Measurements from ENCODE around the gene SLC37A4. TPM values are rescaled to one million over a fixed set of nuclear protein-coding genes. Genes with fewer than 3 reads are reported as not detected.
"Not testable (repeated sequence)": the region's sequence is repeated elsewhere in the genome, so short reads cannot be mapped to it uniquely, and the experiment has no call there.

SLC37A4 gene
- total RNA-seq, 1 donor from 2014 or later, result 21.7 TPM

DNA sequence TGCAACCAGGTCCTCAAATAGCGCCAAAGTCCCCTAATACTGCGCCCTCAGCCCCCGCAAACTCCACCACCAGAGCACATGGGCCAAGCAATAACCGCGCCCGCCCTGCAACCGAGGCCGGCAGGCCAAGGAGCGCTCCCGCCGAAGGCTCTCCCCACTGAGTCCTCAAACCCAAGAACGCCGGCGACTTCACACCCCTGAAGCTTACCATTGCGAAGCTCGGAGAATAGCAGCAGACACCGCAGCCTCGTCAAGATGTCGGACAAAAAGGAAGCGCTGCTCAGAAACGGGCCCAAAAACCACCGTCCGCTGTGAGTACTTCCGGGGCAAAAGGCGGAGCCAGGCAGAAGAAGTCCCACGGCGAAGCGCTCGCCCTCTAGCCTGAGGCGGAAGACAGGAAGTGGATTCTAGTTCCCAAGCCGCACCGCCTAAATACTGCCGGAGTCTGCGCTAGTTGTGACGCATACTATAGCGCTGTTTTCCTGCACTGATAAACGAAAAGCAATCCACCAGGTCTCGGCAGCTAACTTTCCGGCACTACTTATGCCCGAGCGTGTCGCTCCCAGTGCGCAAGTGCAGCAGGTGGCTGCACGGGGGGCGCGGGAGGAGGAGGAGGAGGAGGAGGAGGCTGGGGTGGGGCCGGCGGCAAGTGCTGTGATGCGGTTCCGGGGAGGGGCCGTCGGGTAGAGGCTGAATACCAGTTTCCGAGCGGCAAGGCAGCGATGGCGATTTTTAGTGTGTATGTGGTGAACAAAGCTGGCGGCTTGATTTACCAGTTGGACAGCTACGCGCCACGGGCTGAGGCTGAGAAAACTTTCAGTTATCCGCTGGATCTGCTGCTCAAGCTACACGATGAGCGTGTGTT is 12.4 kb downstream of the SLC37A4 start, which contains the start of the genes RPS25 and TRAPPC4:
TSS of gene RPS25 (minus strand) at position 270 of the 865 bp plus-strand sequence. CDS start at position 211, 59 bp downstream.
TSS of gene TRAPPC4 (plus strand) at position 693 of the 865 bp plus-strand sequence. CDS start at position 723, 30 bp downstream.
- intact Hi-C loops (cut with micrococcal nuclease), result loop anchor here (1.0 to 2.0 kb wide), 9 partner anchors 12 to 228 kb away; partner anchors contain the start of genes CENATAC, DDX6, HINFP and HYOU1

GRCh38 chr11:119017377-119017776 is 13.3 kb downstream of the SLC37A4 start:
- intact Hi-C loops (cut with micrococcal nuclease), result not testable (repeated sequence)

DNA sequence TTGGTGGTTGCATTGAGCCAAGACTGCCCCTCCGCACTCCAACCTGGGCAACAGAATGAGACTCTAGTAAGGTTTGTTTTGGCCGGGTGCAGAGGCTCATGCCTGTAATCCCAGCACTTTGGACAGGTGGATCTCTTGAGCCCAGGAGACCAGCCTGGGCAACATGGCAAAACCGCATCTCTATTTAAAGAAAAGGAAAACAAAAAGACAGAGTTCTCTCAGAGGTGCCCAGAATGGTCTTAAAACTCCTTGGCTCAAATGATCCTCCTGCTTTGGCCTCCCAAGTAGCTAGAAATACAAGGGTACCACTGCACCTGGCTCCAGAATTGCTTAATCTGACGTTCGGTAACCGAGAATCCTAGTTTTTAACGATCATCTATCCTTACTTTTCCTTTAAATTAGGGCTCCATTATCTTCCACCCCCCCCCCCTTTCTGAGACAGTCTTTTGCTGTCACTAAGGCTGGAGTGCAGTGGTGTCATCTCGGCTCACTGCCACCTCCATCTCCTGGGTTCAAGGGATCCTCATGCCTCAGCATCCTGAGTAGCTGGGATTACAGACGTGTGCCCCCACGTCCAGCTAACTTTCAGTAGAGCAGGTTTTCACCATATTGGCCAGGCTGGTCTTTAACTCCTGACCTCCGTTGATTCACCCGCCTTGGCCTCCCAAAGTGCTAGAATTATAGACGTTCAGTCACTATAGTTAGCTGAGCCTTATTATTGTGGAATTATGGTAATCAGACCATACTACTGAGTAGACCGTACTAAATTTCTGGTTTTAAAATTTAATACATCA is 14.3 kb downstream of the SLC37A4 start:
- intact Hi-C loops (cut with micrococcal nuclease), result no loop called here

- intact Hi-C loops (cut with micrococcal nuclease), result no loop called here
Observed at GRCh38 chr11:119015054-119015611, 15.5 kb downstream of the SLC37A4 start.

DNA sequence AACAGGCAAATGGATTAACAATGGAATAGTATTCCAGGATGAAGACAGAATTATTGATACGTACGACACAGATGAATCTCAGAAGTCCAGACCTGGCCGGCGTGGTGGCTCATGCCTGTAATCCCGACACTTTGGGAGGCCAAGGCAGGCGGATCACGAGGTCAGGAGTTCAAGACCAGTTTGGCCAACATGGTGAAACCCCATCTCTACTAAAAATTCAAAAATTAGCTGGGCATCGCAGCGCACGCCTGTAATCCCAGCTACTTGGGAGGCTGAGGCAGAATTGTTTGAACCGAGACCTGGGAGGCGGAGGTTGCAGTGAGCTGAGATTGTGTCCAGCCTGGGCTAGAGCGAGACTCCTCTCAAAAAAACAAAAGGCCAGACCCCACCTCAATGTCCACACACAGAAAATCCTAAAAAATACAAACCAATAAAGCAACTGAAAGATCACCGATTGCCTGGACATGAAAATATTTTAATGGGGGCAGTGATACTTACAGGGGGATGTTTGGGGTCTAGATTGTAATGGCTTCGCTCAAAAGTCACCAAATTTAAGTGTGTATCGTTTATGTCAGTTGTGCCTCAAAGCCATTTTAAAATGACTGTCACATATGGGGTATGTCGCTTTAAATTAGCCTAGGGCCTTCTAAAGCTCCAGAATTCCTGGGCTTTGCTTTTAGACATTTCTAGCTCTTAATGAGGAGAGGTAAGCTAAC is 16.3 kb downstream of the SLC37A4 start:
- intact Hi-C loops (cut with micrococcal nuclease), result no loop called here

- intact Hi-C loops (cut with micrococcal nuclease), result no loop called here
Observed at GRCh38 chr11:119012629-119013170, 18.0 kb downstream of the SLC37A4 start.

DNA sequence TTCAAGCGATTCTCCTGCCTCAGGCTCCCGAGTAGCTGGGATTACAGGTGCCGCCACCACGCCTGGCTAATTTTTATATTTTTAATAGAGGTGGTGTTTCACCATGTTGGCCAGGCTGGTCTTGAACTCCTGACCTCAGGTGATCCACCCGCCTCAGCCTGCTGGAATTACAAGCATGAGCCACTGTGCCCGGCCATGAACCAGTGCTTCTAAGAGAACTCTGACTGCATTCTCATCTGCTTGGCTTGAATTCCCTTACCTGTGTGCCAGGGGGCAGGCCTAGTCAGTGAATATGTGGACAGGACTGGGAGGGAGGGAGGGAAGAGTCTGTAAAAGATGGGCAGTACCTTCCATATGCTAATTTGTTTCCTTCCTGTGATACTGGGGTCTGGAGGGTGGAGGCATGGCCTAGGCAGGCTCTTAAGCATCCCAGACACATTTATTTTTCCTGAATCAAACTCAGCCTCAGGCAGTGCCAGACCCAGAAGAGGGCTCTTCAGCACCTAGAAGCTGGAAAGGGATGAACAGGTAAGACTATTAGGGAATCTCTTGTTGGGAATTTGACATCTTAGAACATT is 19.1 kb downstream of the SLC37A4 start:
- intact Hi-C loops (cut with micrococcal nuclease), result no loop called here

GRCh38 chr11:119006656-119007055 is 24.0 kb downstream of the SLC37A4 start:
- intact Hi-C loops (cut with micrococcal nuclease), result no loop called here

GRCh38 chr11:119000906-119001305 is 29.8 kb downstream of the SLC37A4 start:
- intact Hi-C loops (cut with micrococcal nuclease), result no loop called here

DNA sequence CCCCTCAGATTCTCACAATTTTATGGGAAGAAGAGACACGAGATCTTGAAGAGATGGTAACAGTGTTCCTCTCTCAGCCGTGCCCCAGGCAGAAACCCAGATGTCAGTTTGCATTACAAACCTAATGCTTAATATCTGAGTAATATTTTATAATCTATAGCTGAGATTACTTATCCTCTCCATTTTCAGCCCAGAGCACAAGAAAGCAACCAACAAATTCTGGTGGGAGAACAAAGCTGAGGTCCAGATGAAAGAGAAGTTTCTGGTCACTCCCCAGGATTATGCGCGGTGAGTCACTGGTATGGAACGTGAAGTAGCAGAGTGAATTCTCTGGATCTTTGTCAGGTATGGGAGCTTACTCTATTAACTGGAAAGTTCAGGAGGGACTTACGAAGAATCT is 31.9 kb downstream of the SLC37A4 start:
- intact Hi-C loops (cut with micrococcal nuclease), result loop anchor here (1.0 kb wide), 2 partner anchors 19 to 31 kb away; partner anchors contain the start of genes RPS25, SLC37A4 and TRAPPC4

DNA sequence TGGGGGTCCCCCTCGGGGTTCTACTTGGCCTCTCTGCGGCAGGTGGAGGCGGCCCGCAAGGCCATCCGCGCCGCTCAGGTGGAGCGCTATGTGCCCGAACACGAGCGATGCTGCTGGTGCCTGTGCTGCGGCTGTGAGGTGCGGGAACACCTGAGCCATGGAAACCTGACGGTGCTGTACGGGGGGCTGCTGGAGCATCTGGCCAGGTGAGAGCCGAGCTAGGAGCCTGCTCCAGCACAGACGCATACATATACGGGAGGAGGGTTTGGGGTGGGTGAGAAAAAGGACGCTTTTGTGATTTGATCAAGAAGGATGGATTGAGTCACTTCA is 32.3 kb downstream of the SLC37A4 start:
- intact Hi-C loops (cut with micrococcal nuclease), result loop anchor here (1.0 kb wide), 2 partner anchors 20 to 32 kb away; partner anchors contain the start of genes RPS25, SLC37A4 and TRAPPC4

DNA sequence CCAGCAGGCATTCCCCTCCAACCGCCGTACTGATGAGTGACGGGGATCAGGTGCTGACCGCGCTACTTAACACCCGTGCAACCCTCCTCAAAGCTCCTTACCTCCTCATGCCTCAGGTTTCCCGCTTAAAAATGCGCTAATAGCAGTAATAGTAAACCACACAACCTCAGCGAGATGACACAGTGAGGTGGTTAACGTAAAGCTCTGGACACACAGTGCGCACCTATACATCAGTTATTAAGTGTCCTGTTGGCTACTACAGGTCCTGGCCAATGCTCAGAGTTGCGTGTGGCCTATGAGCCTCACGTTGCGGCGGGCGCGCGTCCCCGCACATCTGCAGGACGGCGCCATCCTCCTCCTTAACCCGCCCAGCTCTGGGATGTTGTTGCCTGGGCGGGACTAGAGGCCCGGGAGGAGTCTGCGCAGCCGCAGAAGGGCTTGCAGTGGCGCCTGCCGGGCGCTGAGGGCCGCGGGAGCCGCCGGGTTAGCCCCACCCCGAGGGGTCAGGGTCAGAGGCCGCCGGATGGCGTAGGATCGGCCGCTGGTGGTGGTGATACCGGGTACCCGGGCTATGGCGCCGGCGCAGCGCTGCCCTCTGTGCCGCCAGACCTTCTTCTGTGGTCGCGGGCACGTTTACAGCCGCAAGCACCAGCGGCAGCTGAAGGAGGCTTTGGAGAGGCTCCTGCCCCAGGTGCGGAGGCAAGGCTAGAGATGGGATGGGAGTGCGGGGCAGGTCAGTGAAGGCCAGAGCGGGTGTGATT is 32.9 kb downstream of the SLC37A4 start, which contains the start of gene CENATAC:
TSS of gene CENATAC (plus strand) at position 512 of the 761 bp plus-strand sequence. CDS start at position 572, 60 bp downstream.
- intact Hi-C loops (cut with micrococcal nuclease), result loop anchor here (1.0 kb wide), 4 partner anchors 20 to 207 kb away; partner anchors contain the start of genes DDX6, RPS25, SLC37A4 and TRAPPC4

DNA sequence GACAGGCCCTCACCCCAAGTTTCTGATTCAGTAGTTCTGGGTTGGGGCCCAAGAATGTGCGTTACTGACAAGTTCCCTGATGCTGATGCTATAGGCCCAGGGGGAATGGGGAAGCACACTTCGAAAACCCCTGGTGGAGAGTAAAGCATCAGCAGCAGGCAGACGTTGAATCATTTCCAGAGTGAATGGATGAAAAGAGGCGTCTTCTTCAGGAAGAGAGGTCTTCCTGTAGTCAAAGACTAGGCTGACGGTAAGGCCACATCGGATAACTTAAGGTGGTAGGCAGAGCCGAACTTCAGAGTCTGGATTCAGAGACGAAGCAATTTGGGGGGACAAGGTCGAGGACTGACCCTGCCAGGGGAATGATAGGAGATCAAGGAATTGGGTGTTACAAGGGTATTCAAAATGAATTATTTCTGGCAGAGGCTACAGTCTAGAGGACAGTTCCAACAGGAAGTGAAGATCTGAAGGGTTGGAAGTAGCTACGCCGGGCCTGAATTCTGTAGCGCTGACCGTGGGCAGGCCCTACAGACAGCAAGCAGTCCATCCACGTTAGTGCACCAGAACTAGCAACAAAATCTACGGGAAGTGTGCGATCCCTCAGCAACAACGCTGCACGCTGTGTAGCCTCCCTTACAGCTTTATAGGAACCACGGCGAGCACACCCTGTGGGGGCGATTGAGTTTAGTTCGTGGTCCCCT is 33.6 kb downstream of the SLC37A4 start:
- intact Hi-C loops (cut with micrococcal nuclease), result loop anchor here (1.0 kb wide), 2 partner anchors 67 to 206 kb away; partner anchors contain the start of gene DDX6

DNA sequence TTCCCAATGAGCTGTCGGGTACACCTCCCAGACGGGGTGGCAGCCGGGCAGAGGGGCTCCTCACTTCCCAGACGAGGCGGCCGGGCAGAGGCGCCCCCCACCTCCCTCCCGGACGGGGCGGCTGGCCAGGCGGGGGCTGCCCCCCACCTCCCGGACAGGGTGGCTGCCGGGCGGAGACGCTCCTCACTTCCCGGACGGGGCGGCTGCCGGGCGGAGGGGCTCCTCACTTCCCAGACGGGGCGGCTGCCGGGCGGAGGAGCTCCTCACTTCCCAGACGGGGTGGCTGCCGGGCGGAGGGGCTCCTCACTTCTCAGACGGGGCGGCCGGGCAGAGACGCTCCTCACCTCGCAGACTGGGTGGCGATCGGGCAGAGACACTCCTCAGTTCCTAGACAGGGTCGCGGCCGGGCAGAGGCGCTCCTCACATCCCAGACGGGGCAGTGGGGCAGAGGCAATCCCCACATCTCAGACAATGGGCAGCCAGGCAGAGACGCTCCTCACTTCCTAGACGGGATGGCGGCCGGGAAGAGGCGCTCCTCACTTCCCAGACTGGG is 39.1 kb downstream of the SLC37A4 start:
- intact Hi-C loops (cut with micrococcal nuclease), result not testable (repeated sequence)

DNA sequence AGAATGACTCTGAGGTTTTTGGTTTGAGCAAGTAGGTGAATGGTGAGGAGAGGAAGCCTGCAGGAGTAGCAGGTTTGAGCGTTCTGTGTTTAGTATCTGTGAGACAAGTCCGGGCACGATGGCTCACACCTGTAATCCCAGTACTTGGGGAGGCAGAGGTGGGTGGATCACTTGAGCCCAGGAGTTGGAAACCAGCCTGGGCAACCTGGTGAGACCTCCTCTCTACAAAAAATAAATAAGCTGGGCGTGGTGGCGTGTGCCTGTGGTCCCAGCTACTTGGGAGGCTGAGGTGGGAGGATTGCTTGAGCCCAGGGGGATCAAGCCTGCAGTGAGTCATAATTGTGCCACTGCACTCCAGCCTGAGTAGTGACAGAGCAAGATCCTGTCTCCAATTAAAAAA is 42.4 kb downstream of the SLC37A4 start:
- intact Hi-C loops (cut with micrococcal nuclease), result no loop called here

DNA sequence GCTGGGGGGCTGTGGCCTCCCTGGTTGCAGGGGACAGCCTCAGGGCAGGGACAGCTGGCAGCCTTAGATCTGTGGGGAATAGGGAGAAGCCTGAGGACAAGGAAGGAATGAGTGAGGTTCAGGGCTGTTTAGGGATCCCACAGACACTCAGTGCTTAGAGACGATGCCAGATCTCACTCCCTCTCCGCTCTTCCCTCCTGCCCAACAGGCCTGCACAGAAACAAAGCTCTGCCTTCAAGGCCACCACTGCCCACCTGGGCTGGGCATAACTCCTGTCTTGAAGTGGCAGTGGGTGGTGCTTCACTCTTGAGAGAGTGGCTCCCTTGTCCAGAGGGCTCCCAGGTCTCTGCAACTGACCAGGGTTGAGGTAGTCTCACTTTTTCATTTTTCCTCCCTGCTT is 45.9 kb downstream of the SLC37A4 start:
- intact Hi-C loops (cut with micrococcal nuclease), result no loop called here

DNA sequence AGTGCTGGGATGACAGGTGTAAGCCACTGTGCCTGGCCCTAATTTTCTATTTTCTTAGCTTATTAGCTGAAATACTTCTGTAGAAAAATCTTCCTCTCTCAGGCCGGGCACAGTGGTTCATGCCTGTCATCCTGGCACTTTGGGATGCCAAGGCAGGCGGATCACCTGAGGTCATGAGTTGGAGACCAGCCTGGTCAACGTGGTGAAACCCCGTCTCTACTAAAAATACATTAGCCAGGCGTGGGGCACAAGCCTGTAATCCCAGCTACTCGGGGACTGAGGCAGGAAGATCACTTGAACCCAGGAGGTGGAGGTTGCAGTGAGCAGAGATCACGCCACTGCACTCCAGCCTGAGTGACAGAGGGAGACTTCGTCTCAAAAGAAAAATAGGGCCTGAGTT is 46.3 kb downstream of the SLC37A4 start:
- intact Hi-C loops (cut with micrococcal nuclease), result not testable (repeated sequence)

- intact Hi-C loops (cut with micrococcal nuclease), result no loop called here
Observed at GRCh38 chr11:118980191-118980881, 50.3 kb downstream of the SLC37A4 start.
